OCI-LY1 (cell line): Measurements from ENCODE around the gene TCEAL5.

Source experiments
- EZH2 ChIP-seq: fragments of 200-600 bp; sonication (generic), shearing (Covaris generic); IDR thresholded peaks from 2 replicates; pipeline ENCODE4 v1.8.0; 2017; ENCODE audit warnings: borderline replicate concordance, mixed run types, mild to moderate bottlenecking, antibody characterized with exemption, low read length, moderate library complexity, mixed read lengths
- TF ChIP-seq, protein P1 (sequence below): fragments of 200-600 bp; sonication (generic), shearing (Covaris generic); IDR thresholded peaks from 2 replicates; pipeline ENCODE4 v1.5.1; 2017; ENCODE audit warnings: mild to moderate bottlenecking, antibody characterized with exemption, low read length, moderate library complexity, mixed read lengths

GRCh38 chrX:103240155-103240554 is 36.4 kb downstream of the TCEAL5 start:
- TF ChIP-seq, protein P1, sequence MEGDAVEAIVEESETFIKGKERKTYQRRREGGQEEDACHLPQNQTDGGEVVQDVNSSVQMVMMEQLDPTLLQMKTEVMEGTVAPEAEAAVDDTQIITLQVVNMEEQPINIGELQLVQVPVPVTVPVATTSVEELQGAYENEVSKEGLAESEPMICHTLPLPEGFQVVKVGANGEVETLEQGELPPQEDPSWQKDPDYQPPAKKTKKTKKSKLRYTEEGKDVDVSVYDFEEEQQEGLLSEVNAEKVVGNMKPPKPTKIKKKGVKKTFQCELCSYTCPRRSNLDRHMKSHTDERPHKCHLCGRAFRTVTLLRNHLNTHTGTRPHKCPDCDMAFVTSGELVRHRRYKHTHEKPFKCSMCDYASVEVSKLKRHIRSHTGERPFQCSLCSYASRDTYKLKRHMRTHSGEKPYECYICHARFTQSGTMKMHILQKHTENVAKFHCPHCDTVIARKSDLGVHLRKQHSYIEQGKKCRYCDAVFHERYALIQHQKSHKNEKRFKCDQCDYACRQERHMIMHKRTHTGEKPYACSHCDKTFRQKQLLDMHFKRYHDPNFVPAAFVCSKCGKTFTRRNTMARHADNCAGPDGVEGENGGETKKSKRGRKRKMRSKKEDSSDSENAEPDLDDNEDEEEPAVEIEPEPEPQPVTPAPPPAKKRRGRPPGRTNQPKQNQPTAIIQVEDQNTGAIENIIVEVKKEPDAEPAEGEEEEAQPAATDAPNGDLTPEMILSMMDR, result no peak
- TF ChIP-seq EZH2, result no peak
